ENCODE measurements around the gene INA. TPM values are rescaled to one million over a fixed set of nuclear protein-coding genes. Genes with fewer than 3 reads are reported as not detected.
A peak's percentile ranks its signal among the peaks of the same experiment; 100 is the strongest.

The INA gene
- total RNA-seq, 3 donors from 2014 or later (not counting 1 experiment from before 2014, with no cell fraction given), result not detected

DNA sequence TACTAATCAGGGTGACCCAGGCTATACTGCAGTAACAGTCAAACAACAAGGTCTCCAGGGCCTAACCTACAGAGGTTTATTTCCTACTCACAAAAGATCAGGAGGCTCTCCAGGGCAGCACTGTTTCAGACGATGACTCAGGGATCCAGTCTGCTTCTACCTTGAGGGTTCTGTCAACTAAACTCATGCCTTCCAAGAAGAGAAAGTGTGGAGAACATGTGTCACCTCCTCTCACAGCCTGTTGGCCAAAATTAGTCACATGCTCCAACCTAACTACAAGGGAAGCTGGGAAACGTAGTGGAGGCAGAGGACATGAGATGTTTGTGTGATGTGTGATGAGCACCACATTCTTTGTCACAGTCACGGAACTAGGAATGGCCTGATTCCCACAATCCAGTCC is 14.7 kb upstream of the INA start:
- H3K27ac Mint-ChIP-seq, result no peak overlapping the region
- no peaks in the 10 kb centered on the region for H3K4me1 Mint-ChIP-seq

DNA sequence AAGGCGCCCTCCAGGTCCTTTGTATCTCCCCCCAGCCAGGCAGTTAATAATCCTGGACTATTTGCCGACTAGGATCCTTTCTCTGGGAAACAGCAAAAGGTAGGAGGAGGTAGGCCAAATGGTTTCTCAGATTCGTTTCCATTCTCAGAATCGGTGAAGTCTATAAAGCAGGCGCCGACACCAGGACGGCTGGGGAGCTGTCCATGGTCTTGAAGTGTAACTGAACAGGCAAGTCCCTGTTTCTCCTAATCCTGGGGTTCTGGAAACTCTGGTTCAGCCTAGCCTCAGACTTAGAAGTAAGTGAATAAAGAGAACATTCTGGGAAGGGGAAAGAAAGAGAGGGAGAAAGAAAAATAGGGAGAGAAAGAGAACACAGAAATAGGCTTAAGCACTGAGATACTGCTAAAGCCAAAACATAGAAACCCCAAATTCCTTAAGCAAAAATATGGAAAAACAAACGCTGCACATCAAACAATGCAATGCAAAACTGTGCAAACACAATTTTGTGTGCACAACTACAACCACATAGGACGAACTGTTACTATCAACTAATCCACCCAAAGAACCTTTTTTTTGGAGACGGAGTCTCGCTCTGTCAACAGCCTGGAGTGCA is 11.1 kb upstream of the INA start:
- WGBS (ENCODE audit: insufficient coverage), result 34% methylated on average over 11 of the region's 11 CpGs

More for the DNA sequence above, 14.7 kb upstream of the INA start:
- Mint-ChIP-seq H3K4me3 (no peak overlapping the region), H3K27me3 (ENCODE audit: low read depth in 2 of 2) (peaks cover 23 to 46% of the 10 kb centered on the region in 2 donors), H3K9me3 (no peaks in the 10 kb centered on the region), H3K36me3 (no peaks in the 10 kb centered on the region)
- intact Hi-C loops (cut with micrococcal nuclease), result no loop called here
- DNase-seq, result no peak
- no peaks in the 10 kb centered on the region for H3K36me3 ChIP-seq (ENCODE audit: control insufficient read depth, insufficient read depth, low read length)
- H3K27ac ChIP-seq (ENCODE audit: low read length), result no peak overlapping the region
- TF ChIP-seq, protein P1, sequence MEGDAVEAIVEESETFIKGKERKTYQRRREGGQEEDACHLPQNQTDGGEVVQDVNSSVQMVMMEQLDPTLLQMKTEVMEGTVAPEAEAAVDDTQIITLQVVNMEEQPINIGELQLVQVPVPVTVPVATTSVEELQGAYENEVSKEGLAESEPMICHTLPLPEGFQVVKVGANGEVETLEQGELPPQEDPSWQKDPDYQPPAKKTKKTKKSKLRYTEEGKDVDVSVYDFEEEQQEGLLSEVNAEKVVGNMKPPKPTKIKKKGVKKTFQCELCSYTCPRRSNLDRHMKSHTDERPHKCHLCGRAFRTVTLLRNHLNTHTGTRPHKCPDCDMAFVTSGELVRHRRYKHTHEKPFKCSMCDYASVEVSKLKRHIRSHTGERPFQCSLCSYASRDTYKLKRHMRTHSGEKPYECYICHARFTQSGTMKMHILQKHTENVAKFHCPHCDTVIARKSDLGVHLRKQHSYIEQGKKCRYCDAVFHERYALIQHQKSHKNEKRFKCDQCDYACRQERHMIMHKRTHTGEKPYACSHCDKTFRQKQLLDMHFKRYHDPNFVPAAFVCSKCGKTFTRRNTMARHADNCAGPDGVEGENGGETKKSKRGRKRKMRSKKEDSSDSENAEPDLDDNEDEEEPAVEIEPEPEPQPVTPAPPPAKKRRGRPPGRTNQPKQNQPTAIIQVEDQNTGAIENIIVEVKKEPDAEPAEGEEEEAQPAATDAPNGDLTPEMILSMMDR (IDR thresholded peaks at IDR 0.05), result no peak
- peaks cover 5% of the 10 kb centered on the region for H3K27me3 ChIP-seq (ENCODE audit: control insufficient read depth, insufficient read depth, low read length)
- 88% methylated on average over 2 of the region's 3 CpGs for WGBS (ENCODE audit: insufficient coverage)
- no peaks in the 10 kb centered on the region for H3K4me1 ChIP-seq (ENCODE audit: control insufficient read depth, insufficient read depth, low read length)
- peaks cover 4% of the 10 kb centered on the region for H3K9me3 ChIP-seq (ENCODE audit: control insufficient read depth, insufficient read depth, low read length)
- no peak overlapping the region for H3K4me3 ChIP-seq (ENCODE audit: low read length)
- ATAC-seq, result no peak

DNA sequence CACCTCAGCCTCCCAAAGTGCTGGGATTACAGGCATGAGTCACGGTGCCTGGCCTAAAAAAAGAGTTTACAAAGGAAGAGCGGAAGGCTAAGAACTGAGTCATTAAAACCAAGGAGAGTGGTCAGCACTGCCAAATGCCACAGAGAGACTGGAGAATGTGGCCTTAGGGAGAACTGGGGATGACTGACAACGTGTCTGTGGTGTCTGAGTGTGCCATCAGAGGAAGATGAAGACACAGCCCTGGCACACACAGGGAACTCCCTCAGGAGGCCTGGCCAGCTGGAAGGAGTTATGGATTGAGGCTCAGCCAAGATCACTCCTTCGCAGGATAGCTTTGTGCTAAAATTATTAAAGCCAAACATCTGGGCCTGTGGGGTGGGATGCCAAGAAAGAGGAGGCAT is 3.9 kb upstream of the INA start:
- Histone ChIP-seq H3K4me3 (ENCODE audit: low read length) (no peak overlapping the region), H3K4me1 (ENCODE audit: control insufficient read depth, insufficient read depth, low read length) (peaks cover 7% of the 10 kb centered on the region), H3K36me3 (ENCODE audit: control insufficient read depth, insufficient read depth, low read length) (no peaks in the 10 kb centered on the region), H3K27me3 (ENCODE audit: control insufficient read depth, insufficient read depth, low read length) (peaks cover 14% of the 10 kb centered on the region), H3K27ac (ENCODE audit: low read length) (no peak overlapping the region), H3K9me3 (ENCODE audit: control insufficient read depth, insufficient read depth, low read length) (no peaks in the 10 kb centered on the region)
- no peaks in the 10 kb centered on the region for H3K9me3 Mint-ChIP-seq
- H3K4me3 Mint-ChIP-seq, result no peak overlapping the region
- intact Hi-C loops (cut with micrococcal nuclease), result no loop called here
- ATAC-seq (no peak), DNase-seq (no peak)
- peaks cover 0 to 5% of the 10 kb centered on the region in 2 donors for H3K4me1 Mint-ChIP-seq
- no peaks in the 10 kb centered on the region for H3K36me3 Mint-ChIP-seq
- no peak overlapping the region for H3K27ac Mint-ChIP-seq
- WGBS (ENCODE audit: insufficient coverage), result 74% methylated on average over 4 of the region's 4 CpGs
- peaks cover 27 to 34% of the 10 kb centered on the region in 2 donors for H3K27me3 Mint-ChIP-seq (ENCODE audit: low read depth in 2 of 2)
- TF ChIP-seq, protein P1 (IDR thresholded peaks at IDR 0.05), result no peak

More for the DNA sequence above, 11.1 kb upstream of the INA start:
- H3K27me3 ChIP-seq (ENCODE audit: control insufficient read depth, insufficient read depth, low read length), result peaks cover 6% of the 10 kb centered on the region
- H3K9me3 ChIP-seq (ENCODE audit: control insufficient read depth, insufficient read depth, low read length), result no peaks in the 10 kb centered on the region
- TF ChIP-seq, protein P1 (IDR thresholded peaks at IDR 0.05), result no peak
- no peak overlapping the region for H3K4me3 ChIP-seq (ENCODE audit: low read length)
- no peaks in the 10 kb centered on the region for H3K36me3 ChIP-seq (ENCODE audit: control insufficient read depth, insufficient read depth, low read length)
- ATAC-seq (peak in 1 of 3 donors; percentile 43), DNase-seq (peak in 1 of 2 donors; percentile 56)
- no peaks in the 10 kb centered on the region for H3K4me1 Mint-ChIP-seq
- H3K27ac ChIP-seq (ENCODE audit: low read length), result no peak overlapping the region
- H3K9me3 Mint-ChIP-seq, result no peaks in the 10 kb centered on the region
- H3K27ac Mint-ChIP-seq, result no peak overlapping the region
- H3K4me3 Mint-ChIP-seq, result no peak overlapping the region
- no peaks in the 10 kb centered on the region for H3K4me1 ChIP-seq (ENCODE audit: control insufficient read depth, insufficient read depth, low read length)
- H3K36me3 Mint-ChIP-seq, result no peaks in the 10 kb centered on the region
- intact Hi-C loops (cut with micrococcal nuclease), result no loop called here
- H3K27me3 Mint-ChIP-seq (ENCODE audit: low read depth in 2 of 2), result peaks cover 20 to 52% of the 10 kb centered on the region in 2 donors
